H7 (cell line): ENCODE measurements around the gene HTT. TPM values are rescaled to one million over a fixed set of nuclear protein-coding genes. Genes with fewer than 3 reads are reported as not detected.
A peak's percentile ranks its signal among the peaks of the same experiment; 100 is the strongest.

Experiments used
- DNase-seq: peaks from one replicate; pipeline ENCODE4 v3.0.0; 2012
- H3K27me3 ChIP-seq: 2 replicates; pipeline ENCODE4 v1.6.0; 2011; ENCODE audit warnings: mild to moderate bottlenecking, low read length; ENCODE audit not compliant: control insufficient read depth, insufficient read depth
- H3K36me3 ChIP-seq: replicated peaks from 2 replicates; pipeline ENCODE4 v1.5.1; 2011; ENCODE audit warnings: low read length; ENCODE audit not compliant: control insufficient read depth, insufficient read depth
- H3K4me3 ChIP-seq: 2 replicates; pipeline ENCODE4 v1.5.1; 2011; ENCODE audit warnings: low read depth, mild to moderate bottlenecking, control low read depth, low read length, moderate library complexity; ENCODE audit not compliant: insufficient read depth
- total RNA-seq: library from RNA; depleted of rRNA; stranded (reverse); fragments of >200 nt; shearing (Covaris generic); gene quantifications from 2 replicates; pipeline ENCODE4 v1.2.3, GENCODE V29; 2014

The HTT gene
- total RNA-seq, 1 experiment from 2014 or later: 24.4 TPM

- DNase-seq: no peak
- Histone ChIP-seq H3K4me3 (no peak overlapping the region), H3K27me3 (no peaks in the 10 kb centered on the region), H3K36me3 (no peaks in the 10 kb centered on the region)
Observed at GRCh38 chr4:3266076-3266475, 191.6 kb downstream of the HTT start.

GRCh38 chr4:3267576-3268394 is 193.3 kb downstream of the HTT start:
- H3K36me3 ChIP-seq: no peaks in the 10 kb centered on the region
- DNase-seq: peak; percentile 81
- no peaks in the 10 kb centered on the region for H3K27me3 ChIP-seq
- no peak overlapping the region for H3K4me3 ChIP-seq

- DNase-seq: peak; percentile 56
- Histone ChIP-seq H3K36me3 (no peaks in the 10 kb centered on the region), H3K27me3 (no peaks in the 10 kb centered on the region), H3K4me3 (no peak overlapping the region)
Observed at GRCh38 chr4:3268395-3269104, 194.1 kb downstream of the HTT start.

GRCh38 chr4:3269105-3269927 is 194.8 kb downstream of the HTT start:
- H3K36me3 ChIP-seq: no peaks in the 10 kb centered on the region
- peak; percentile 70 for DNase-seq
- no peak overlapping the region for H3K4me3 ChIP-seq
- H3K27me3 ChIP-seq: no peaks in the 10 kb centered on the region

GRCh38 chr4:3269991-3270611 is 195.6 kb downstream of the HTT start:
- peak; percentile 43 for DNase-seq

GRCh38 chr4:3271131-3271530 is 196.7 kb downstream of the HTT start:
- no peaks in the 10 kb centered on the region for H3K36me3 ChIP-seq
- H3K4me3 ChIP-seq: no peak overlapping the region
- H3K27me3 ChIP-seq: no peaks in the 10 kb centered on the region
- no peak for DNase-seq

More at GRCh38 chr4:3269991-3270611, 195.6 kb downstream of the HTT start:
- Histone ChIP-seq H3K4me3 (no peak overlapping the region), H3K36me3 (no peaks in the 10 kb centered on the region), H3K27me3 (no peaks in the 10 kb centered on the region)

GRCh38 chr4:3276986-3277385 is 202.5 kb downstream of the HTT start:
- Histone ChIP-seq H3K4me3 (no peak overlapping the region), H3K27me3 (no peaks in the 10 kb centered on the region), H3K36me3 (no peaks in the 10 kb centered on the region)
- peak; percentile 27 for DNase-seq

- no peak for DNase-seq
Observed at GRCh38 chr4:3280466-3280865, 206.0 kb downstream of the HTT start.

GRCh38 chr4:3283483-3283882 is 209.0 kb downstream of the HTT start:
- Histone ChIP-seq H3K4me3 (no peak overlapping the region), H3K27me3 (no peaks in the 10 kb centered on the region), H3K36me3 (no peaks in the 10 kb centered on the region)
- no peak for DNase-seq

More at GRCh38 chr4:3280466-3280865, 206.0 kb downstream of the HTT start:
- H3K27me3 ChIP-seq: no peaks in the 10 kb centered on the region
- H3K36me3 ChIP-seq: no peaks in the 10 kb centered on the region
- H3K4me3 ChIP-seq: no peak overlapping the region

GRCh38 chr4:3283916-3284315 is 209.4 kb downstream of the HTT start:
- H3K4me3 ChIP-seq: no peak overlapping the region
- peak; percentile 42 for DNase-seq
- no peaks in the 10 kb centered on the region for H3K27me3 ChIP-seq
- H3K36me3 ChIP-seq: no peaks in the 10 kb centered on the region

GRCh38 chr4:3284734-3285557 is 210.5 kb downstream of the HTT start:
- no peak for DNase-seq
- H3K27me3 ChIP-seq: 0 out of 2 replicates have a peak, but pooled peaks cover 2% of the 10 kb centered on the region
- no peak overlapping the region for H3K4me3 ChIP-seq

GRCh38 chr4:3285558-3286334 is 211.3 kb downstream of the HTT start:
- no peaks in the 10 kb centered on the region for H3K36me3 ChIP-seq
- no peak overlapping the region for H3K4me3 ChIP-seq
- DNase-seq: peak; percentile 41

More at GRCh38 chr4:3284734-3285557, 210.5 kb downstream of the HTT start:
- H3K36me3 ChIP-seq: no peaks in the 10 kb centered on the region

More at GRCh38 chr4:3285558-3286334, 211.3 kb downstream of the HTT start:
- peaks cover 3% of the 10 kb centered on the region; the same call in 1 of the 2 replicates for H3K27me3 ChIP-seq
